ENCODE results near the gene NPPC. TPM values are rescaled to one million over a fixed set of nuclear protein-coding genes. Genes with fewer than 3 reads are reported as not detected.

NPPC gene, protein sequence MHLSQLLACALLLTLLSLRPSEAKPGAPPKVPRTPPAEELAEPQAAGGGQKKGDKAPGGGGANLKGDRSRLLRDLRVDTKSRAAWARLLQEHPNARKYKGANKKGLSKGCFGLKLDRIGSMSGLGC
- not detected in 2 replicates for total RNA-seq

DNA sequence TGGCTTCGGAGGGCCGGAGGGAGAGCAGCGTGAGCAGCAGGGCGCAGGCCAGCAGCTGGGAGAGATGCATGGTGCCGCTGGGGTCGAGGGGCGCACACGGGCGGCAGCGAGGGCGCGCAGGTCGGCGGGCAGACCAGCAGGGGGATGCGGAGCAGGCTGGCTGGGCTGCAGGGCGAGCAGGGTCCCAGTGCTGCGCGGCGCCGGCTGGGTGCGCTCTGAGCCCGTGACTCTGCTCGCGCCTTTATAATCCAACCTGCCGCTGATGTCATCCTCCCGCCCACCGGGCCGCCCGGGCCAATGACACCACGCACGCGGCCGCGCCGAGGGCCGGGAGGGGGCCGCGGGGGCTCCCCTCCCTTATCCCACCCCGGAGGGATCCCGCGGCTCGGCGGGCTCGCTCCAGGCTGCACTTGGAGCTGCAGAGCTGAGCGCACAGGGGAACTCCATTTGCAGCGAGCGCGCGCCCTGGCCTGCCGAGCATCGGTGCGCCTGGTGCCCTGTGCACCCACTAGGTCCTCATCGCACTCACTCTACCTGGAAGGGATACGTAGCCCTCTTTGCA, at the start of gene NPPC:
Gene NPPC, minus strand, starts transcription at position 217 of the 562 bp plus-strand sequence. Its CDS starts 147 bp downstream, at position 70.

DNA sequence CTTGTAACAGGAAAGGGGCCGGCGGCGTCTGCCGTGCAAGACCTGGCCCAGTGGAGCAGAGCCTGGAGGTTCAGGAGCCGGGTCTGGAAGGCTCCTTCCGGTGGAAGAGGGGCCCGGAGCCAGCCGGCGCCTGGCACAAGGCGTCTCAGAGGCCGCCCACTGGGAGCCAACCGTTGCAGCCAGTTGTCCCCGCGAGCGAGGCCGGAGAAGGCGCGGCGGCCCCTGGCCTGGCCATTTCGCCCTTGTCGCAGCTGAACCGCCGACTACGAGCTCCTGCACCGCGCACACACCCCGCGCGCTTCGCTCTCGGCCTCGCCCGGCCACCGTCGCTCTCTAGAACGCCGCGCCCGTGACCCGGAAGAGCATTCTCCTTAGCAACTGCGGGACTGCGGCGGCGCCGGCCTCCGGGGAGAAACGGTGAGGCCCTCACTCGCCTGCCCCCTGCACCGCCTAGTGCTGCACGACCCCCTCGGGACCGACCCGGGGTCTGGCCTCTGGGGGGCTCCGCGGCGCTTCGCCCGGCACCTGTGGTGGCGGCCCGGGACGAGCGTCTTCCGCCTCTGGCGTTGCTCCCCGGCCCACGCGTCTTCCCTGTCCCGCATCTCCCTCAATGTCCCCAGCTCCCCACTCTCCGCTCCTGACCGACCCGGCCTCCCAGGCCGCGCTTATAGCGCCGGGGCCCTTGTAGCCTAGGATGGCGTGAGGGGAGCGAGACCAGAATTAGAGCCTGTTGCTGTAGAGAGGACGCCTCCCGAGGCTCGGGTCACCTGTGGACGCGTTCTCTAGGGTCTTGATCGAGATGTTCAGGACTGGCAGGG, 35.4 kb upstream of the NPPC start, which contains the start of gene DIS3L2:
Gene DIS3L2, plus strand, starts transcription at position 365 of the 818 bp plus-strand sequence. CDS start 53,215 bp downstream, outside the sequence.

Other genes with a start within 250 kb of the NPPC start
- gene PTMA, start 217.9 kb downstream of the NPPC start, total RNA-seq = 411 and 435 TPM in 2 replicates
- gene PDE6D, start 145.1 kb downstream of the NPPC start, total RNA-seq = 34.8 and 37.5 TPM in 2 replicates
- gene COPS7B, start 140.0 kb downstream of the NPPC start, total RNA-seq = 17.5 and 17.7 TPM in 2 replicates
- 6.9 and 12.5 TPM in 2 replicates for gene DIS3L2, start 35.3 kb upstream of the NPPC start, total RNA-seq

All from cardiac atrium fibroblast (primary cell).